Vagina (tissue), 2 donors: Measurements from ENCODE around the gene ZNF490. TPM values are rescaled to one million over a fixed set of nuclear protein-coding genes. Genes with fewer than 3 reads are reported as not detected.
"Not testable (repeated sequence)": the region's sequence is repeated elsewhere in the genome, so short reads cannot be mapped to it uniquely, and the experiment has no call there.

Experiments
- DNase-seq, 2 donors: peaks; one replicate each; pipeline ENCODE4 v3.0.0-alpha.2; 2017; ENCODE audit errors: extremely low spot score in 2 of 2
- H3K27ac ChIP-seq: fragments of 200-600 bp; sonication (generic); one replicate; pipeline ENCODE4 v1.5.1; 2019
- H3K27me3 ChIP-seq: fragments of 200-600 bp; sonication (generic); one replicate; pipeline ENCODE4 v1.5.1; 2019
- H3K36me3 ChIP-seq, 2 donors: fragments of 200-600 bp; sonication (generic); one replicate each; pipeline ENCODE4 v1.5.1; 2017 to 2019
- H3K4me1 ChIP-seq: fragments of 200-600 bp; sonication (generic); one replicate; pipeline ENCODE4 v1.5.1; 2019
- H3K4me3 ChIP-seq, 2 donors: fragments of 200-600 bp; sonication (generic); 1 replicate in 1 of 2; 2 replicates in 1 of 2; pipeline ENCODE4 v1.5.1; 2016 to 2019
- H3K9me3 ChIP-seq: fragments of 200-600 bp; sonication (generic); one replicate; pipeline ENCODE4 v1.5.1; 2019
- CTCF ChIP-seq, 3 experiments: fragments of 450-650 bp in 2 of 3; fragments of 200-600 bp in 1 of 3; sonication (generic) in 1 of 3; IDR thresholded peaks; one replicate each; pipeline ENCODE4 v1.5.1; 2017 to 2019; ENCODE audit warnings: antibody characterized with exemption in 3 of 3, mild to moderate bottlenecking in 2 of 3, moderate library complexity in 2 of 3
- POLR2A ChIP-seq, 2 donors: fragments of 450-650 bp; IDR thresholded peaks; one replicate each; pipeline ENCODE4 v1.6.1; 2017; ENCODE audit warnings: antibody characterized with exemption in 2 of 2, mild to moderate bottlenecking in 2 of 2, moderate library complexity in 2 of 2
- POLR2AphosphoS5 ChIP-seq, 2 donors: sonication (generic); formaldehyde crosslinking; IDR thresholded peaks; one replicate each; pipeline ENCODE4 v1.9.0; 2017; ENCODE audit warnings: antibody characterized with exemption in 2 of 2, mild to moderate bottlenecking in 2 of 2, low read depth in 1 of 2; ENCODE audit not compliant: insufficient read depth in 1 of 2
- intact Hi-C: fragments of 100-400 bp; cut with DNase I; formaldehyde crosslinking; loops from one replicate; pipeline ENCODE4 v1.15.1; 2023
- total RNA-seq: library from RNA; depleted of rRNA; stranded (reverse); fragments of >200 nt; gene quantifications from one replicate; pipeline ENCODE4 v1.2.3, GENCODE V29; 2016

Gene ZNF490
- total RNA-seq, 1 donor from 2014 or later = 4.9 TPM

GRCh38 chr19:12623361-12624031, 12.9 kb upstream of the ZNF490 start:
- Histone ChIP-seq H3K9me3 (peaks cover 6% of the 10 kb centered on the region), H3K27me3 (no peaks in the 10 kb centered on the region), H3K27ac (no peak overlapping the region), H3K4me1 (peaks cover 22% of the 10 kb centered on the region), H3K36me3 (peaks cover 3 to 50% of the 10 kb centered on the region in 2 donors), H3K4me3 (no peak overlapping the region)
- DNase-seq = no peak
- no peak for TF ChIP-seq POLR2A (IDR thresholded peaks at IDR 0.05)
- intact Hi-C loops = no loop called here

- H3K4me3 ChIP-seq, H3K27me3 ChIP-seq, intact Hi-C loops, DNase-seq, H3K27ac ChIP-seq, H3K9me3 ChIP-seq: not testable (repeated sequence)
- Histone ChIP-seq H3K36me3 (peaks cover 0 to 36% of the 10 kb centered on the region in 2 donors), H3K4me1 (peaks cover 38% of the 10 kb centered on the region)
Observed at GRCh38 chr19:12621253-12622024, 10.8 kb upstream of the ZNF490 start.

GRCh38 chr19:12617646-12618045, 7.0 kb upstream of the ZNF490 start:
- peaks cover 0 to 18% of the 10 kb centered on the region in 2 donors for H3K36me3 ChIP-seq
- peaks cover 61% of the 10 kb centered on the region for H3K4me1 ChIP-seq
- intact Hi-C loops = loop anchor here (10.0 kb wide), 1 partner anchor 47 kb away; the partner anchor contains the start of genes MAN2B1 and WDR83
- no peak overlapping the region for H3K4me3 ChIP-seq
- no peak for DNase-seq
- TF ChIP-seq POLR2AphosphoS5 (IDR thresholded peaks at IDR 0.05; ENCODE audit: insufficient read depth in 1 of 2, low read depth in 1 of 2) (no peak), CTCF (IDR thresholded peaks at IDR 0.05) (no peak), POLR2A (IDR thresholded peaks at IDR 0.05) (no peak)
- H3K27ac ChIP-seq = no peak overlapping the region
- no peaks in the 10 kb centered on the region for H3K27me3 ChIP-seq
- H3K9me3 ChIP-seq = no peaks in the 10 kb centered on the region

- DNase-seq = no peak
- Histone ChIP-seq H3K27ac (peak overlapping the region; percentile 94), H3K27me3 (no peaks in the 10 kb centered on the region), H3K9me3 (no peaks in the 10 kb centered on the region), H3K4me3 (peak overlapping the region; percentile 78 to 94), H3K36me3 (peaks cover 0 to 12% of the 10 kb centered on the region in 2 donors), H3K4me1 (peaks cover 50% of the 10 kb centered on the region)
- intact Hi-C loops = loop anchor here (10.0 kb wide), 1 partner anchor 53 kb away; the partner anchor contains the start of genes MAN2B1 and WDR83
- no peak for TF ChIP-seq POLR2A (IDR thresholded peaks at IDR 0.05)
- no peak for TF ChIP-seq CTCF (IDR thresholded peaks at IDR 0.05)
- TF ChIP-seq POLR2AphosphoS5 (IDR thresholded peaks at IDR 0.05; ENCODE audit: insufficient read depth in 1 of 2, low read depth in 1 of 2) = peak in 1 of 2 donors; percentile 76
Observed at GRCh38 chr19:12611361-12611699, 717 bp upstream of the ZNF490 start.

GRCh38 chr19:12607631-12608030, 3.0 kb downstream of the ZNF490 start:
- Histone ChIP-seq H3K27ac (no peak overlapping the region), H3K4me1 (peaks cover 22% of the 10 kb centered on the region), H3K27me3 (no peaks in the 10 kb centered on the region), H3K36me3 (peaks cover 0 to 3% of the 10 kb centered on the region in 2 donors), H3K9me3 (no peaks in the 10 kb centered on the region), H3K4me3 (no peak overlapping the region)
- DNase-seq = no peak
- intact Hi-C loops = no loop called here
- no peak for TF ChIP-seq POLR2A (IDR thresholded peaks at IDR 0.05)
- TF ChIP-seq POLR2AphosphoS5 (IDR thresholded peaks at IDR 0.05; ENCODE audit: insufficient read depth in 1 of 2, low read depth in 1 of 2) = no peak
- TF ChIP-seq CTCF (IDR thresholded peaks at IDR 0.05) = no peak

- no peaks in the 10 kb centered on the region for H3K9me3 ChIP-seq
- intact Hi-C loops = no loop called here
- peaks cover 13% of the 10 kb centered on the region for H3K4me1 ChIP-seq
- H3K4me3 ChIP-seq = no peak overlapping the region
- TF ChIP-seq CTCF (IDR thresholded peaks at IDR 0.05) = no peak
- TF ChIP-seq POLR2A (IDR thresholded peaks at IDR 0.05) = no peak
- no peak for TF ChIP-seq POLR2AphosphoS5 (IDR thresholded peaks at IDR 0.05; ENCODE audit: insufficient read depth in 1 of 2, low read depth in 1 of 2)
- H3K27ac ChIP-seq = no peak overlapping the region
- DNase-seq = no peak
- peaks cover 0 to 5% of the 10 kb centered on the region in 2 donors for H3K36me3 ChIP-seq
- H3K27me3 ChIP-seq = no peaks in the 10 kb centered on the region
Observed at GRCh38 chr19:12606796-12607195, 3.8 kb downstream of the ZNF490 start.
